Measurements from ENCODE around the gene PDRG1. TPM values are rescaled to one million over a fixed set of nuclear protein-coding genes. Genes with fewer than 3 reads are reported as not detected.

The PDRG1 gene
- total and polyA plus RNA-seq, 8 donors, result 3.6 to 12.0 (median 5.6) TPM

DNA sequence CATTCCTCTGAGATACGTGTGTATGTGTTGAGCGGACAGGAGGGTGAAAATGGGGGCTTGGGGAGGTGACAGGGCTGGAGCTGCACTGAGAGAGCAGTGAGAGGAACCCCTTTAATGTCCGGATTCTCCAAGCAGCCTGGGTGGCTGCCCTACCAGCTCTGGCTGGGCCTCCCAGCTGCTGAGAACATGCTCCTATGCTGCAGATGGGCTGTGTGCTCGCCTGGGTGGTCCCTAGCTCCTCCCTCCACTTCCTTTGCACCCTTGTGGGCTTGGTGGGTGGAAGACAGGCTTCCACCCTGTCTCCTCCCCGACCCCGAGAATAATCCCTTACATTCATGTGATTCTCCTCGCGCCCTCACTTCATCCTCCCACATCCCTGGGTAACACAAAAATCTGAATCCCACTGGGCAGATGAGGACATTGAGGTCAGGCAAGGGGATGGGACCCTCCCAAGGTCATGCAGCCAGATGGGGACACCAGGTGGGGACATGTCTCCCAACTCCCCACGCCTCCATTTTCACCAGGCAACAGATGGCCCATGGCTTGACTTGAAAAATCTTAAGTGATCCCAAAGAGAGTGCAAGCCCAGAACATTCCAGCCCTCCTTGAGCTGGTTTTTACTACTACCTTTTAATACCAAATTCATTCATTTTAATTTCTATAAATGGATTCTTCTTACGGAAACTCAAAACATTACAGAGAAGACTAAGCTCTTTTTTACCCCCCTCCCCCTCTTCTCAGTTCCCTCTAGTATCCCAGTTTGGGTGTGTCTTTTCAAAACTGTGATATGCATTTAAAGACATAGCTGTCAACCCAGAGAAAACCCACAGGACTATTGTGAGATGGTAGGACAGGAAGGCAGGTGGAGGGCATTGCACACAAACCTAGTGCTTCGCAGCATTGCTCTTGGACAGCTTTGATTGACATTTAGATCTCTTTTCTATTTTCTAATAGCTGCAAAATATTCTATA lies 5.0 kb upstream of the PDRG1 start:
- H3K36me3 ChIP-seq, result no peaks in the 10 kb centered on the region
- 37% methylated on average over 11 of the region's 11 CpGs for WGBS, 2 donors

DNA sequence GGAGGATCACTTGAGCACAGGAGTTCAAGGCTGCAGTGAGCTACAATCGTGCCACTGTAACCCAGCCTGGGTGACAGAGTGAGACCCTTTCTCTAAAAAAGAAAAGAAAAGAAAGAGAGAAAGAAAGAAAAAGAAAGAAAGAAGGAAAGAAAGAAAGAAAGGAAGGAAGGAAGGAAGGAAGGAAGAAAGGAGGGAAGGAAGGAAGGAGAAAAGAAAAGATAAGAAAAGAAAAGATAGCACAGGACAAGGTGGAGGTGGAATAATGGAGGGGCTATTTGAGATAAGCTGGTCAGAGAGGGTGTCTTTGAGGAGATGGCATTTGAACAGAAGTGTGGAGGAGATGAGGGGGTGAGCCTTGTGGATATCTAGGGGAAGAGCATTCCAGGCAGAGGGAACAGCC lies 2.7 kb upstream of the PDRG1 start:
- DNase-seq (no peak), FAIRE-seq (no peak), ATAC-seq (no peak)
- 25 to 29% methylated on average over 1 of the region's 1 CpG for WGBS, 2 donors
- Histone ChIP-seq H3K27me3 (no peaks in the 10 kb centered on the region), H3K9me3 (no peaks in the 10 kb centered on the region), H3K4me1 (peaks cover 0 to 11% (median 5%) of the 10 kb centered on the region in 3 donors), H3K27ac (no peak overlapping the region), H3K36me3 (no peaks in the 10 kb centered on the region), H3K4me3 (no peak overlapping the region)
- TF ChIP-seq, protein P1, sequence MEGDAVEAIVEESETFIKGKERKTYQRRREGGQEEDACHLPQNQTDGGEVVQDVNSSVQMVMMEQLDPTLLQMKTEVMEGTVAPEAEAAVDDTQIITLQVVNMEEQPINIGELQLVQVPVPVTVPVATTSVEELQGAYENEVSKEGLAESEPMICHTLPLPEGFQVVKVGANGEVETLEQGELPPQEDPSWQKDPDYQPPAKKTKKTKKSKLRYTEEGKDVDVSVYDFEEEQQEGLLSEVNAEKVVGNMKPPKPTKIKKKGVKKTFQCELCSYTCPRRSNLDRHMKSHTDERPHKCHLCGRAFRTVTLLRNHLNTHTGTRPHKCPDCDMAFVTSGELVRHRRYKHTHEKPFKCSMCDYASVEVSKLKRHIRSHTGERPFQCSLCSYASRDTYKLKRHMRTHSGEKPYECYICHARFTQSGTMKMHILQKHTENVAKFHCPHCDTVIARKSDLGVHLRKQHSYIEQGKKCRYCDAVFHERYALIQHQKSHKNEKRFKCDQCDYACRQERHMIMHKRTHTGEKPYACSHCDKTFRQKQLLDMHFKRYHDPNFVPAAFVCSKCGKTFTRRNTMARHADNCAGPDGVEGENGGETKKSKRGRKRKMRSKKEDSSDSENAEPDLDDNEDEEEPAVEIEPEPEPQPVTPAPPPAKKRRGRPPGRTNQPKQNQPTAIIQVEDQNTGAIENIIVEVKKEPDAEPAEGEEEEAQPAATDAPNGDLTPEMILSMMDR (IDR thresholded peaks at IDR 0.05), result no peak
- intact Hi-C loops (cut with DNase I), result loop anchor here in 2 of 3 donors (5.0 kb wide), 2 partner anchors 102 to 107 kb away; partner anchors contain the start of gene FOXS1 (in 1 of the 2)

More for the DNA sequence above, 5.0 kb upstream of the PDRG1 start:
- FAIRE-seq, result no peak
- no peak overlapping the region for H3K27ac ChIP-seq
- no peaks in the 10 kb centered on the region for H3K4me1 ChIP-seq
- no peak overlapping the region for H3K4me3 ChIP-seq
- intact Hi-C loops (cut with DNase I), result no loop called here
- ATAC-seq, result no peak
- H3K27me3 ChIP-seq, result no peaks in the 10 kb centered on the region
- DNase-seq, result no peak
- H3K9me3 ChIP-seq, result no peaks in the 10 kb centered on the region
- TF ChIP-seq, protein P1 (IDR thresholded peaks at IDR 0.05), result no peak

DNA sequence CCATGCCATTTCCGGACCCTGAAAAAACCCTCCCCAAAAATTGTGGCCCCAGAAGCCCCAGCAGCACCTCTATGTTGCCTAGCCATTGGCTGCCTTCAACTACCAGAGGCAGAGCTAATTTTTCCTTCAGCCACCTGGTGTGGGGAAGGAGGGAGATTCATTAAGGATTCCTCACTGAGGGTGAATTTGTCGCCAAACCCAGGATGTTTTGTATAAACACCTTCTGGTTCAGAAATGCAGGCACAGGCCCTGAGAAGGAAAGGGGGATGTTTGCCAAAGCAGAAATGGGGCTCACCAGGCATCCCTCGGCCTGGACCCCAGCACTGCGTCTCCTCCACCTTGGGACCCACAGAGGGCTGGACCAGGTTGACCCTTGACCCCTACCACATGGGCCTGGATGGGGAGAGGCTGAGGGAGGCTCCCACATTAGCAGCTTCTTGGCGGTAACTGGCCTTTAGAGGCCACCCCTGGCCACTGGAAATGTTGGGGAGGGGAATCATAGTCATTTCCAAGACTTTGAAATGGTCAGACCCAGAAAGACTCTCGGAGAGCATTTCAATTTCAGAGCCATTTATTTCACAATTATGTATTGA lies 1.8 kb upstream of the PDRG1 start:
- FAIRE-seq, result no peak
- H3K27me3 ChIP-seq, result no peaks in the 10 kb centered on the region
- ATAC-seq, result no peak
- no peak for DNase-seq
- TF ChIP-seq, protein P1 (IDR thresholded peaks at IDR 0.05), result no peak
- no peak overlapping the region for H3K27ac ChIP-seq
- intact Hi-C loops (cut with DNase I), result loop anchor here in 2 of 3 donors (5.0 kb wide), 2 partner anchors 101 to 106 kb away; partner anchors contain the start of gene FOXS1 (in 1 of the 2)
- 66 to 77% methylated on average over 6 of the region's 6 CpGs for WGBS, 2 donors
- no peak overlapping the region for H3K4me3 ChIP-seq
- peaks cover 0 to 11% (median 5%) of the 10 kb centered on the region in 3 donors for H3K4me1 ChIP-seq
- H3K9me3 ChIP-seq, result no peaks in the 10 kb centered on the region
- peaks cover 0 to under 1% (median 0%) of the 10 kb centered on the region in 3 donors for H3K36me3 ChIP-seq

DNA sequence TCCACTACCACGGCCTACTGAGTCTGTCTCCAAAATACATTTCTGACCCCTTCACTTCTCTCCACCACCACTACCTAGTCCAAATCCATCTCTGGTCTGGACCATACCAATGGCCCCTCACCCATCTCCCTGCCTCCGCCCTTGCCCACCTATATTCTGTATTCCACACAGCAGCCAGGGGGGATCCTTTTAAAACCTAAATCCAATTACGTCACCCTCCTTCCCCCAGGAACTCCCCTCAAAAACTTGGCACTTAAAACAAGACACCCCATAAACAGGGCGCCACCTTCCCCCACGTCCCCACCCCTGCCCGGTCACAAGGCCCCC lies 680 bp downstream of the PDRG1 start:
- WGBS, 2 donors, result 4% methylated on average over 6 of the region's 6 CpGs
- DNase-seq, result no peak
- Histone ChIP-seq H3K4me3 (peak overlapping the region; percentile 90 to 97 (median 93)), H3K27me3 (no peaks in the 10 kb centered on the region), H3K4me1 (peaks cover 0 to 11% (median 5%) of the 10 kb centered on the region in 3 donors), H3K27ac (peak overlapping the region in 1 of 4 donors; percentile 40), H3K36me3 (peaks cover 6 to 22% (median 17%) of the 10 kb centered on the region in 3 donors), H3K9me3 (no peaks in the 10 kb centered on the region)
- intact Hi-C loops (cut with DNase I), result loop anchor here in 2 of 3 donors (5.0 kb wide), 2 partner anchors 99 to 104 kb away; partner anchors contain the start of gene FOXS1 (in 1 of the 2)
- TF ChIP-seq, protein P1 (IDR thresholded peaks at IDR 0.05), result no peak
- no peak for FAIRE-seq
- no peak for ATAC-seq

All from pancreas (tissue), 10 donors.